Mesendoderm (in vitro differentiated cells): ENCODE data around the gene CPED1.

Experiments used
- DNase-seq: peaks from one replicate; pipeline ENCODE4 v3.0.0; 2013
- H2AK5ac ChIP-seq: 2 replicates; pipeline ENCODE4 v1.6.1; 2013; ENCODE audit warnings: low read length, inconsistent platforms
- H2BK120ac ChIP-seq: 2 replicates; pipeline ENCODE4 v1.6.1; 2013; ENCODE audit warnings: low read depth, mild to moderate bottlenecking, low read length, moderate library complexity, mixed read lengths
- H2BK15ac ChIP-seq: replicated peaks from 2 replicates; pipeline ENCODE4 v1.6.1; 2013; ENCODE audit warnings: low read depth, mild to moderate bottlenecking, moderate library complexity
- H2BK5ac ChIP-seq: 2 replicates; pipeline ENCODE4 v1.6.1; 2013; ENCODE audit warnings: low read length, inconsistent platforms
- H3K18ac ChIP-seq: 2 replicates; pipeline ENCODE4 v1.6.1; 2013; ENCODE audit warnings: mild to moderate bottlenecking, low read length, mixed read lengths
- H3K23ac ChIP-seq: one replicate; pipeline ENCODE4 v1.6.1; 2013; ENCODE audit warnings: low read length
- H3K27ac ChIP-seq: 2 replicates; pipeline ENCODE4 v1.5.1; 2013; ENCODE audit warnings: low read depth, mild to moderate bottlenecking, inconsistent platforms, low read length, moderate library complexity
- H3K27me3 ChIP-seq: 2 replicates; pipeline ENCODE4 v1.6.1; 2013; ENCODE audit warnings: low read length, control low read depth, mild to moderate bottlenecking, inconsistent platforms; ENCODE audit not compliant: insufficient read depth, poor library complexity
- H3K36me3 ChIP-seq: 2 replicates; pipeline ENCODE4 v1.6.1; 2013; ENCODE audit warnings: low read length, inconsistent platforms; ENCODE audit not compliant: control insufficient read depth, insufficient read depth
- H3K4ac ChIP-seq: one replicate; pipeline ENCODE4 v1.6.1; 2013; ENCODE audit warnings: low read depth, mild to moderate bottlenecking, low read length, moderate library complexity
- H3K4me1 ChIP-seq: 2 replicates; pipeline ENCODE4 v1.6.1; 2013; ENCODE audit warnings: low read depth, low read length, inconsistent platforms; ENCODE audit not compliant: control insufficient read depth
- H3K4me2 ChIP-seq: 2 replicates; pipeline ENCODE4 v1.6.1; 2013; ENCODE audit warnings: low read length
- H3K4me3 ChIP-seq: 2 replicates; pipeline ENCODE4 v1.5.1; 2013; ENCODE audit warnings: mild to moderate bottlenecking, low read length
- H3K56ac ChIP-seq: one replicate; pipeline ENCODE4 v1.6.1; 2013; ENCODE audit warnings: low read length
- H3K79me1 ChIP-seq: 2 replicates; pipeline ENCODE4 v1.6.1; 2013; ENCODE audit warnings: low read length, inconsistent platforms
- H3K79me2 ChIP-seq: 2 replicates; pipeline ENCODE4 v1.6.1; 2013; ENCODE audit warnings: mild to moderate bottlenecking, low read length; ENCODE audit not compliant: control insufficient read depth, insufficient read depth
- H3K9ac ChIP-seq: 2 replicates; pipeline ENCODE4 v1.6.1; 2013; ENCODE audit warnings: low read length, inconsistent platforms
- H4K5ac ChIP-seq: one replicate; pipeline ENCODE4 v1.6.1; 2013; ENCODE audit warnings: low read length
- H4K8ac ChIP-seq: one replicate; pipeline ENCODE4 v1.6.1; 2013; ENCODE audit warnings: low read depth, mild to moderate bottlenecking, control low read depth, low read length, moderate library complexity
- WGBS: extraction: QIAGEN DNeasy Blood & Tissue Kit; methylation state at CpG from one replicate; pipeline ENCODE4 v1.1.7; 2013; ENCODE audit warnings: low lambda C conversion rate, missing lambda C conversion rate; ENCODE audit not compliant: insufficient coverage; ENCODE audit errors: extremely low coverage; 5-methylcytosine and 5-hydroxymethylcytosine counted together

CPED1 gene

GRCh38 chr7:121271916-121272315 lies 283.4 kb downstream of the CPED1 start:
- no peak overlapping the region for H3K18ac ChIP-seq
- no peak overlapping the region for H2BK5ac ChIP-seq
- no peak overlapping the region for H3K4me3 ChIP-seq
- H3K79me1 ChIP-seq, result no peaks in the 10 kb centered on the region
- no peak overlapping the region for H2AK5ac ChIP-seq
- H3K4me1 ChIP-seq, result no peaks in the 10 kb centered on the region
- no peak overlapping the region for H3K4me2 ChIP-seq
- no CpG with 5 or more reads among the region's 2 CpGs for WGBS
- no peak overlapping the region for H3K27ac ChIP-seq
- no peak overlapping the region for H4K5ac ChIP-seq
- H2BK15ac ChIP-seq, result no peak overlapping the region
- no peaks in the 10 kb centered on the region for H3K36me3 ChIP-seq
- no peak overlapping the region for H3K4ac ChIP-seq
- no peak overlapping the region for H4K8ac ChIP-seq
- H3K56ac ChIP-seq, result no peak overlapping the region
- H3K9ac ChIP-seq, result no peak overlapping the region
- no peak overlapping the region for H3K23ac ChIP-seq
- no peak for DNase-seq
- no peak overlapping the region for H2BK120ac ChIP-seq
- no peaks in the 10 kb centered on the region for H3K79me2 ChIP-seq
- H3K27me3 ChIP-seq, result no peaks in the 10 kb centered on the region

- Histone ChIP-seq H3K9ac (no peak overlapping the region), H3K4me3 (no peak overlapping the region), H3K18ac (no peak overlapping the region), H3K27me3 (no peaks in the 10 kb centered on the region), H3K56ac (no peak overlapping the region), H2BK5ac (no peak overlapping the region), H3K23ac (no peak overlapping the region), H2BK15ac (no peak overlapping the region), H2AK5ac (no peak overlapping the region), H2BK120ac (no peak overlapping the region), H3K79me1 (no peaks in the 10 kb centered on the region), H3K79me2 (no peaks in the 10 kb centered on the region), H3K4me1 (no peaks in the 10 kb centered on the region), H3K27ac (no peak overlapping the region), H3K4me2 (no peak overlapping the region), H4K8ac (no peak overlapping the region), H3K4ac (no peak overlapping the region), H4K5ac (no peak overlapping the region), H3K36me3 (no peaks in the 10 kb centered on the region)
- no peak for DNase-seq
- no CpG with 5 or more reads among the region's 1 CpG for WGBS
Measured at GRCh38 chr7:121272676-121273075, 284.2 kb downstream of the CPED1 start.

- no peaks in the 10 kb centered on the region for H3K36me3 ChIP-seq
- H3K27me3 ChIP-seq, result no peaks in the 10 kb centered on the region
- no peak overlapping the region for H3K9ac ChIP-seq
- H3K4me2 ChIP-seq, result no peak overlapping the region
- no peak overlapping the region for H3K4me3 ChIP-seq
- no peak overlapping the region for H3K23ac ChIP-seq
- H3K18ac ChIP-seq, result no peak overlapping the region
- no peak overlapping the region for H4K5ac ChIP-seq
- H2BK120ac ChIP-seq, result no peak overlapping the region
- no peak overlapping the region for H2BK15ac ChIP-seq
- H3K79me1 ChIP-seq, result no peaks in the 10 kb centered on the region
- no peak overlapping the region for H3K27ac ChIP-seq
- H4K8ac ChIP-seq, result no peak overlapping the region
- WGBS, result no CpG with 5 or more reads among the region's 2 CpGs
- H3K4ac ChIP-seq, result no peak overlapping the region
- no peak overlapping the region for H2BK5ac ChIP-seq
- H3K79me2 ChIP-seq, result no peaks in the 10 kb centered on the region
- no peak overlapping the region for H2AK5ac ChIP-seq
- H3K56ac ChIP-seq, result no peak overlapping the region
- no peak for DNase-seq
- no peaks in the 10 kb centered on the region for H3K4me1 ChIP-seq
Measured at GRCh38 chr7:121273467-121274167, 285.1 kb downstream of the CPED1 start.

GRCh38 chr7:121274467-121274866 lies 286.0 kb downstream of the CPED1 start:
- no peak overlapping the region for H4K5ac ChIP-seq
- H3K18ac ChIP-seq, result no peak overlapping the region
- no peak overlapping the region for H3K4ac ChIP-seq
- H3K27me3 ChIP-seq, result no peaks in the 10 kb centered on the region
- H2BK120ac ChIP-seq, result no peak overlapping the region
- no CpG with 5 or more reads among the region's 2 CpGs for WGBS
- H3K9ac ChIP-seq, result no peak overlapping the region
- H3K79me2 ChIP-seq, result no peaks in the 10 kb centered on the region
- H3K4me3 ChIP-seq, result no peak overlapping the region
- no peak for DNase-seq
- H3K4me1 ChIP-seq, result no peaks in the 10 kb centered on the region
- H3K27ac ChIP-seq, result no peak overlapping the region
- no peaks in the 10 kb centered on the region for H3K36me3 ChIP-seq
- no peaks in the 10 kb centered on the region for H3K79me1 ChIP-seq
- no peak overlapping the region for H3K56ac ChIP-seq
- H4K8ac ChIP-seq, result no peak overlapping the region
- H3K4me2 ChIP-seq, result no peak overlapping the region
- H3K23ac ChIP-seq, result no peak overlapping the region
- H2AK5ac ChIP-seq, result no peak overlapping the region
- H2BK5ac ChIP-seq, result no peak overlapping the region
- no peak overlapping the region for H2BK15ac ChIP-seq

- no peaks in the 10 kb centered on the region for H3K4me1 ChIP-seq
- no peak overlapping the region for H3K9ac ChIP-seq
- no peak overlapping the region for H2BK5ac ChIP-seq
- no peak overlapping the region for H3K23ac ChIP-seq
- no peaks in the 10 kb centered on the region for H3K79me2 ChIP-seq
- H2BK120ac ChIP-seq, result no peak overlapping the region
- H3K4ac ChIP-seq, result no peak overlapping the region
- WGBS, result no CpG with 5 or more reads among the region's 3 CpGs
- no peak overlapping the region for H3K4me3 ChIP-seq
- H2AK5ac ChIP-seq, result no peak overlapping the region
- no peaks in the 10 kb centered on the region for H3K27me3 ChIP-seq
- H3K27ac ChIP-seq, result no peak overlapping the region
- no peak overlapping the region for H4K5ac ChIP-seq
- no peaks in the 10 kb centered on the region for H3K36me3 ChIP-seq
- H4K8ac ChIP-seq, result no peak overlapping the region
- no peak for DNase-seq
- no peak overlapping the region for H3K4me2 ChIP-seq
- H3K56ac ChIP-seq, result no peak overlapping the region
- no peak overlapping the region for H2BK15ac ChIP-seq
- no peak overlapping the region for H3K18ac ChIP-seq
- no peaks in the 10 kb centered on the region for H3K79me1 ChIP-seq
Measured at GRCh38 chr7:121275204-121275603, 286.7 kb downstream of the CPED1 start.

- DNase-seq, result no peak
- WGBS, result 100% methylated on average over 1 of the region's 3 CpGs
Measured at GRCh38 chr7:121276313-121276712, 287.8 kb downstream of the CPED1 start.

More at GRCh38 chr7:121276313-121276712, 287.8 kb downstream of the CPED1 start:
- Histone ChIP-seq H3K4ac (no peak overlapping the region), H3K18ac (no peak overlapping the region), H3K79me2 (no peaks in the 10 kb centered on the region), H2BK120ac (no peak overlapping the region), H2BK15ac (no peak overlapping the region), H3K4me3 (no peak overlapping the region), H3K36me3 (no peaks in the 10 kb centered on the region), H3K9ac (no peak overlapping the region), H3K4me2 (no peak overlapping the region), H3K27me3 (no peaks in the 10 kb centered on the region), H4K5ac (no peak overlapping the region), H3K4me1 (no peaks in the 10 kb centered on the region), H3K56ac (no peak overlapping the region), H2BK5ac (no peak overlapping the region), H4K8ac (no peak overlapping the region), H2AK5ac (no peak overlapping the region), H3K79me1 (no peaks in the 10 kb centered on the region), H3K27ac (no peak overlapping the region), H3K23ac (no peak overlapping the region)
